Spinal cord (tissue), 10 donors: ENCODE data around the gene DLG2. TPM values are rescaled to one million over a fixed set of nuclear protein-coding genes. Genes with fewer than 3 reads are reported as not detected.
A peak's percentile ranks its signal among the peaks of the same experiment; 100 is the strongest.

Experiments used
- DNase-seq, 6 donors: peaks; one replicate each; pipeline versions ENCODE4 v3.0.0 to v3.0.0-alpha.2; 2013 to 2015; ENCODE audit warnings: low spot score in 6 of 6, low read depth in 4 of 6
- H3K27ac ChIP-seq: one replicate; pipeline ENCODE4 v1.5.1; 2013; ENCODE audit warnings: low read depth, low read length, control low read depth
- H3K27me3 ChIP-seq: one replicate; pipeline ENCODE4 v1.6.1; 2013; ENCODE audit warnings: low read length; ENCODE audit not compliant: control insufficient read depth, insufficient read depth
- H3K36me3 ChIP-seq: one replicate; pipeline ENCODE4 v1.6.1; 2013; ENCODE audit warnings: low read length; ENCODE audit not compliant: control insufficient read depth, insufficient read depth
- H3K4me1 ChIP-seq: one replicate; pipeline ENCODE4 v1.6.1; 2013; ENCODE audit warnings: low read length; ENCODE audit not compliant: control insufficient read depth, insufficient read depth
- H3K4me3 ChIP-seq: one replicate; pipeline ENCODE4 v1.5.1; 2013; ENCODE audit warnings: low read depth, low read length, control low read depth
- H3K9me3 ChIP-seq: one replicate; pipeline ENCODE4 v1.6.1; 2013; ENCODE audit warnings: low read length; ENCODE audit not compliant: control insufficient read depth, insufficient read depth
- WGBS: methylation state at CpG from one replicate; pipeline ENCODE4 v1.1.5; 2013; ENCODE audit warnings: missing lambda C conversion rate; ENCODE audit not compliant: insufficient coverage; 5-methylcytosine and 5-hydroxymethylcytosine counted together
- polyA plus RNA-seq, 2 donors: library from polyadenylated mRNA; unstranded; fragments of 120-200 nt; gene quantifications; one replicate each; pipeline ENCODE4 v1.2.1, GENCODE V29; 2013; ENCODE audit not compliant: insufficient read length in 2 of 2
- total RNA-seq, 2 donors: library from RNA; depleted of rRNA in 1 of 2; stranded (reverse); fragments of 120-200 nt in 1 of 2; fragments of >200 nt in 1 of 2; gene quantifications; one replicate each; pipeline versions ENCODE4 v1.2.3 to v1.2.4, GENCODE V29; 2013 to 2014
- donor health status: healthy.

The DLG2 gene
- total and polyA plus RNA-seq, 4 donors = 37.7 to 111 (median 49.0) TPM

- no peak for DNase-seq
- no peaks in the 10 kb centered on the region for H3K36me3 ChIP-seq
- no peak overlapping the region for H3K4me3 ChIP-seq
- no peak overlapping the region for H3K27ac ChIP-seq
- no CpG with 5 or more reads among the region's 2 CpGs for WGBS
- no peaks in the 10 kb centered on the region for H3K4me1 ChIP-seq
- H3K9me3 ChIP-seq = no peaks in the 10 kb centered on the region
- H3K27me3 ChIP-seq = no peaks in the 10 kb centered on the region
Measured at GRCh38 chr11:84608837-84609196, 1018.3 kb downstream of the DLG2 start.

GRCh38 chr11:84607975-84608836, 1018.9 kb downstream of the DLG2 start:
- Histone ChIP-seq H3K9me3 (no peaks in the 10 kb centered on the region), H3K36me3 (no peaks in the 10 kb centered on the region), H3K27ac (no peak overlapping the region), H3K4me3 (no peak overlapping the region), H3K4me1 (no peaks in the 10 kb centered on the region), H3K27me3 (no peaks in the 10 kb centered on the region)
- WGBS = 100% methylated on average over 1 of the region's 5 CpGs
- DNase-seq = no peak

DNA sequence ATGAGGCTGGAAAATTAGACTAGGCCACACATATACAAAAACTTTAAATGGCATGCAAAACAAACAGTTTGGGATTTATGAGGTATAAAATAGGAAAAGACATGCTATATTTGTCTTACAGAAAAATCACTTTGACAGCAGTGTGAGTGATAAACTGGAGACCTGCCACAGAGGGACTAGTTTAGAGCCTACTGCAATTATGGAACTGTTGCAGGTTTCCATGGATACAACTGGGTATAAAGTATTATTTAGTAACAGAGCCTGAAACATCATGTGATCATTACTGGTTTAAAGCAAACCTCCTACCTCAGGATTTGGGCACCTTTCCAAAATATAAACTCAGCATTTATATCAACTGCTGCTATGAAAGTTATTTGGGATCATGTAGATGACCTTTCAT, 1032.5 kb downstream of the DLG2 start:
- no peak overlapping the region for H3K27ac ChIP-seq
- no peak overlapping the region for H3K4me3 ChIP-seq

DNA sequence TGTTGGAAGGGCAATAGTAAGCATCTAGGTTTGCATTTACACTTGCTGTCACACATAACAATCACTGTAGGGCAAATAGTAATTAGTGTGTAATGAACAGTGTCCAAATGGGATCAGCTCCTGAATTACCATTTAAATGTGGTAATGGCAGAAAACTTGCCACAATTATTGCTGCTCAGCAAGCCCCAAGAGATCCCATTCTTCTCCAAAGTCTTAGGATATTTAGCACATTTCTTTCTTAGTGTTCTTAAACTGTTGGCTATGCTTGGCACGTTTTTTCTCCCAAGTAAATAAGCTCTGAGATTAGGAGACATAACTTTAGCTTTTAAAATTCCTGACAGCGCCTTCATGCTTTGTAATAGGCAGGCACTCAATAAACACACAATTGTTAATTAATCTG, 1037.0 kb downstream of the DLG2 start:
- peak in 2 of 6 donors; percentile 47 to 75 for DNase-seq
- WGBS = no CpG with 5 or more reads among the region's 2 CpGs
- H3K4me3 ChIP-seq = no peak overlapping the region
- H3K27me3 ChIP-seq = no peaks in the 10 kb centered on the region
- H3K4me1 ChIP-seq = no peaks in the 10 kb centered on the region
- H3K27ac ChIP-seq = no peak overlapping the region
- H3K36me3 ChIP-seq = no peaks in the 10 kb centered on the region
- H3K9me3 ChIP-seq = no peaks in the 10 kb centered on the region

More for the DNA sequence above, 1032.5 kb downstream of the DLG2 start:
- Histone ChIP-seq H3K36me3 (no peaks in the 10 kb centered on the region), H3K4me1 (no peaks in the 10 kb centered on the region), H3K9me3 (no peaks in the 10 kb centered on the region), H3K27me3 (no peaks in the 10 kb centered on the region)
- DNase-seq = peak in 2 of 6 donors; percentile 60 to 83

- Histone ChIP-seq H3K27ac (no peak overlapping the region), H3K4me1 (no peaks in the 10 kb centered on the region), H3K27me3 (no peaks in the 10 kb centered on the region), H3K36me3 (no peaks in the 10 kb centered on the region), H3K4me3 (no peak overlapping the region), H3K9me3 (no peaks in the 10 kb centered on the region)
- WGBS = 96% methylated on average over 2 of the region's 4 CpGs
- DNase-seq = no peak
Measured at GRCh38 chr11:84588131-84588829, 1038.9 kb downstream of the DLG2 start.

DNA sequence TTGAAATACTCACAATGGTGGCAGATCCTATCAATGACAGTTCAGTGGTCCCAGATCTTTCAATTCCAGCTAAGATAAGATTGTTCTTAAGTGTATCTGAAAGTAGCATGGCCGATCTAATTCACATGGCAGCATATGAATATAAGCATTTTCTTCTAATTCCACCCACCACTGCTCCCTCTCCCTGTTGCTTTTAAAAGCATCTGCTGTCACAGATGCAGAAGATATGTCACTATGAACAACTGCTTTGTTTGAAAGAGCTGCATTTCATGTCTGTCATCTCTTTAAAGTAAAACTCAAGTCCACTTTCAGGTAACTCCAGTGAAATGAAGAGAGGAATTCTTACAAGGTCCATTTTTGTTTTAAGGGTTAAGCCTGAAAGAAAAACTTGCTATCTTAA, 1044.0 kb downstream of the DLG2 start:
- Histone ChIP-seq H3K4me3 (no peak overlapping the region), H3K27ac (no peak overlapping the region), H3K27me3 (no peaks in the 10 kb centered on the region), H3K4me1 (no peaks in the 10 kb centered on the region), H3K9me3 (no peaks in the 10 kb centered on the region), H3K36me3 (no peaks in the 10 kb centered on the region)
- no peak for DNase-seq
- no CpG with 5 or more reads among the region's 1 CpG for WGBS

GRCh38 chr11:84581083-84581482, 1046.1 kb downstream of the DLG2 start:
- H3K27ac ChIP-seq = no peak overlapping the region
- H3K4me1 ChIP-seq = no peaks in the 10 kb centered on the region
- DNase-seq = no peak
- WGBS = no CpG with 5 or more reads among the region's 3 CpGs
- no peaks in the 10 kb centered on the region for H3K36me3 ChIP-seq
- no peaks in the 10 kb centered on the region for H3K27me3 ChIP-seq
- no peak overlapping the region for H3K4me3 ChIP-seq
- no peaks in the 10 kb centered on the region for H3K9me3 ChIP-seq

GRCh38 chr11:84580428-84580827, 1046.7 kb downstream of the DLG2 start:
- Histone ChIP-seq H3K27me3 (no peaks in the 10 kb centered on the region), H3K4me3 (peak overlapping the region; percentile 11)
- peak in 1 of 6 donors; percentile 55 for DNase-seq

GRCh38 chr11:84573868-84574267, 1053.3 kb downstream of the DLG2 start:
- Histone ChIP-seq H3K4me3 (no peak overlapping the region), H3K27ac (no peak overlapping the region), H3K36me3 (no peaks in the 10 kb centered on the region), H3K4me1 (no peaks in the 10 kb centered on the region), H3K27me3 (no peaks in the 10 kb centered on the region), H3K9me3 (no peaks in the 10 kb centered on the region)
- no CpG with 5 or more reads among the region's 1 CpG for WGBS
- no peak for DNase-seq

More at GRCh38 chr11:84580428-84580827, 1046.7 kb downstream of the DLG2 start:
- Histone ChIP-seq H3K4me1 (no peaks in the 10 kb centered on the region), H3K36me3 (no peaks in the 10 kb centered on the region), H3K27ac (no peak overlapping the region), H3K9me3 (no peaks in the 10 kb centered on the region)
- 0% methylated on average over 1 of the region's 6 CpGs for WGBS

DNA sequence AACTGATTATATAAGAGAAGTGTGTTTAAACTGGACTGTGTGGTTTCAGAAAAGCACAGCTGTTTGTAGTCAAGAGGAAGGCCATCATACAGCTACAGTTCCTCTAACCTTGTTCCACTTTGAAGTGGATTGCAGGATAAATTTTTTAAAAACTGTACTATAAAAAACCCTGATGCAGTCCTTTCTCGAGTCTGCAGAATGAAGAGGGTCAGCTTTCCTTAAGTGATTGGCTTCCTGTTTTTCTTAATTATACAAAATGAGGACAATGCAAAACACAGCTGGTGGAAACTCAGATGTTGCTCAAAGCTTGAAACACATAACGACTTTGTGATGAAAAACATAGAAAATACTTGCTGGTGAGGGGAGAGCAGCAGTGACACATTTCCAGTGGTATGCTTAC, 1060.5 kb downstream of the DLG2 start:
- Histone ChIP-seq H3K4me1 (no peaks in the 10 kb centered on the region), H3K27ac (no peak overlapping the region), H3K9me3 (no peaks in the 10 kb centered on the region), H3K27me3 (no peaks in the 10 kb centered on the region), H3K36me3 (no peaks in the 10 kb centered on the region), H3K4me3 (no peak overlapping the region)
- WGBS = 80% methylated on average over 1 of the region's 2 CpGs
- no peak for DNase-seq
